Activated CD4-positive, alpha-beta T cell treated with anti-CD3 and anti-CD28 coated beads for 1 hour (primary cell): Measurements from ENCODE around the gene NF2.
"Not testable (repeated sequence)": the region's sequence is repeated elsewhere in the genome, so short reads cannot be mapped to it uniquely, and the experiment has no call there.

Experiments
- DNase-seq: peaks from one replicate; pipeline ENCODE4 v3.0.0-alpha.2; 2020

Gene NF2

GRCh38 chr22:29597871-29598683 is 5.4 kb upstream of the NF2 start:
- DNase-seq = not testable (repeated sequence)

GRCh38 chr22:29598684-29599020 is 4.8 kb upstream of the NF2 start:
- no peak for DNase-seq

GRCh38 chr22:29604076-29604360 is 585 bp downstream of the NF2 start:
- no peak for DNase-seq

GRCh38 chr22:29605527-29605850 is 2.1 kb downstream of the NF2 start:
- no peak for DNase-seq

GRCh38 chr22:29606320-29606719 is 2.9 kb downstream of the NF2 start:
- no peak for DNase-seq

- DNase-seq = no peak
These were observed 4.0 kb downstream of the NF2 start for GRCh38 chr22:29607426-29607825.

- DNase-seq = no peak
These were observed 5.7 kb downstream of the NF2 start for GRCh38 chr22:29609139-29609538.

GRCh38 chr22:29610780-29611179 is 7.3 kb downstream of the NF2 start:
- DNase-seq = no peak

- no peak for DNase-seq
These were observed 12.4 kb downstream of the NF2 start for GRCh38 chr22:29615705-29616327.

GRCh38 chr22:29617922-29618629 is 14.6 kb downstream of the NF2 start:
- DNase-seq = no peak

GRCh38 chr22:29621761-29622526 is 18.5 kb downstream of the NF2 start:
- DNase-seq = no peak

GRCh38 chr22:29623059-29623458 is 19.6 kb downstream of the NF2 start:
- DNase-seq = no peak

- no peak for DNase-seq
These were observed 20.2 kb downstream of the NF2 start for GRCh38 chr22:29623553-29624169.

- DNase-seq = no peak
These were observed 21.8 kb downstream of the NF2 start for GRCh38 chr22:29625090-29625825.

- DNase-seq = no peak
These were observed 23.2 kb downstream of the NF2 start for GRCh38 chr22:29626497-29627195.

GRCh38 chr22:29627196-29627535 is 23.7 kb downstream of the NF2 start:
- no peak for DNase-seq

- DNase-seq = no peak
These were observed 25.8 kb downstream of the NF2 start for GRCh38 chr22:29628996-29629902.

- DNase-seq = no peak
These were observed 26.6 kb downstream of the NF2 start for GRCh38 chr22:29629903-29630516.

GRCh38 chr22:29630987-29631386 is 27.6 kb downstream of the NF2 start:
- DNase-seq = no peak

GRCh38 chr22:29631725-29632124 is 28.3 kb downstream of the NF2 start:
- DNase-seq = no peak
